Neuron (in vitro differentiated cells): ENCODE measurements around the gene MMD2.

Experiments used
- H2AFZ ChIP-seq: one replicate; pipeline ENCODE4 v1.6.1; 2013; ENCODE audit warnings: low read depth, mild to moderate bottlenecking, inconsistent platforms, low read length, moderate library complexity
- H3K27me3 ChIP-seq: one replicate; pipeline ENCODE4 v1.6.1; 2013; ENCODE audit warnings: low read length; ENCODE audit not compliant: insufficient read depth
- H3K36me3 ChIP-seq: one replicate; pipeline ENCODE4 v1.6.1; 2013; ENCODE audit warnings: low read length; ENCODE audit not compliant: insufficient read depth
- H3K4me1 ChIP-seq: one replicate; pipeline ENCODE4 v1.6.1; 2013; ENCODE audit warnings: low read length; ENCODE audit not compliant: insufficient read depth
- H3K4me3 ChIP-seq: 2 replicates; pipeline ENCODE4 v1.5.1; 2013; ENCODE audit warnings: mild to moderate bottlenecking, low read length, moderate library complexity
- H3K9me3 ChIP-seq: one replicate; pipeline ENCODE4 v1.6.1; 2013; ENCODE audit warnings: low read length

MMD2 gene

DNA sequence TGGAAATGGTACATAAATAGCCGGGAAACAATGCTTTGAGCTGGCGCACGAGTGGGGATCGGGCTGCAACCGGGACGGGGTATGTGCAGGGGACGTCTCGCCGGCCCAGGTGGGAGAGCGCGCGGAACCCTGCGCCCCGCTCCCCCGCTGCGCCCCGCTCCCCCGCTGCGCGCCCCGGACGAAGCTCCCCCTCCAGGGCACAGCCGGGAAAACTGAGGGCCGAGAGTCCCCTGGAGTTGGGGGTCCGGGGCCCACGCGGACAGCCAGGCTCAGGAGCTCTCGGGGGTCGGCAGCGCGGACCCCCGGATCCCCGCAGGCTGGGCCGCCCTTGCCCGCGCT, 76.0 kb downstream of the MMD2 start:
- no peaks in the 10 kb centered on the region for H3K27me3 ChIP-seq
- H3K4me1 ChIP-seq: peaks cover 31% of the 10 kb centered on the region
- peak overlapping the region; percentile 60 for H3K4me3 ChIP-seq
- H3K9me3 ChIP-seq: no peaks in the 10 kb centered on the region
- H3K36me3 ChIP-seq: peaks cover 3% of the 10 kb centered on the region
- peak overlapping the region; percentile 32 for H2AFZ ChIP-seq

DNA sequence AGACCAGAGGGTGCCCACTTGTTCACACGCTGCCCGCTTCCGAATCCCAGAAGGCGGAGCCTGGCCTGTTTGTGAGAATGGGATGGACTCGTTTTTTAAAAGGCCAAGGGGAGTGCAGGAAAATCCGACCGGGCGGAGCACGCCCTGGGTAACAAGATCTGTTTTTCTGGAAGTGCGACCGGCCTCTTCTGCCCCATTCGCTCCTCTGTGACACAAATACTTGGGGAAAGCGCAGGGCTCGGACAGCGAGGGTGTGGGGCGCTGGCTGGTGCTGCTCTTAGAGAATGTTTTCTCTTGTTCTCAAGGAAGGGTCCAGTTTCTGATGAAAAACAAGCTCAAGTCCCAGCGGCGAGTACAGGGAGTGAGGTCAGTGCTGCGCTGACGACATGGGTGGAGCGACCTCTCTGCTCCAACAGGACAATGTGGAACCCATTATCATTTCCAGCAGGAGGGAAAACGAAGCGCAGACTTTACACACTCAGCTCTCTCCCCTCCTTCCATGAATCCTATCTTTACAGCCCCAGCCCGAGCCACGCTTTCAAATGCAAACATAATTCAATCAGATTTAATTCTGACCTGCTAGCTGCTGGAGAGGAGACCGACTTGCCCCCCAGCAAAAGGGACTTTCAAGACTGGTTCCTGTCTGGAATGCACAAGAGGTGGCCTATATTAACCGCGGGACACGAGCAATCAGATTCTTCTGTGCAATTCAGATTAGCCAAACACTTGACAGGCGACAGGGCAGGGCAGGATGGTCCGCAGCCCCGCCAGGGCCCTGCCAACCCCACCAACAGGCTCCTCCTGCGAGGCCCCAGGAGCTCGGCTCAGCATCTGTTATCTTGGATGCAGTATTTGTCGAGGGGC, 76.6 kb downstream of the MMD2 start:
- peak overlapping the region; percentile 60 for H3K4me3 ChIP-seq
- H3K4me1 ChIP-seq: peaks cover 31% of the 10 kb centered on the region
- H3K9me3 ChIP-seq: no peaks in the 10 kb centered on the region
- no peaks in the 10 kb centered on the region for H3K27me3 ChIP-seq
- H3K36me3 ChIP-seq: peaks cover 5% of the 10 kb centered on the region
- peak overlapping the region; percentile 32 for H2AFZ ChIP-seq

DNA sequence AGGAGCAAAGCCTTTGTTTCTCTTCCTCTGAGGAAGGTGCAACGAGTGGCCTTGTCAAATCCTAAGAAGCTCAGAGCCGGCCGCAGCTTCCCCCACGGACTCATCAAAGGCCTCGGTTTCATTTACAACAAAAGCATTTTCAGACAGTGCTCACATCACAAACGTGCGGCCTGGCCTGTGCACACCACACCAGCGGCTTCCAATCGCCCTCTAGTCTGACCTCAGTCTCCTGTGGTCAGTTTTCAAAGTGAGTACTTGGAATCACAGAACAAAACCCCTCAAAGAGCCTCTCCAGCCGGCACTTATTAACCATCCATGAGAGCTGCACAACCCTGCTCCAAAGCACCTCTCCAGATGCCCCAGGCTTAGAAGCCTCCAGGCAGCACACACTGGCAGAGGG, 78.8 kb downstream of the MMD2 start:
- no peaks in the 10 kb centered on the region for H3K27me3 ChIP-seq
- H3K4me3 ChIP-seq: peak overlapping the region; percentile 11
- H3K4me1 ChIP-seq: peaks cover 31% of the 10 kb centered on the region
- H3K36me3 ChIP-seq: peaks cover 17% of the 10 kb centered on the region
- H3K9me3 ChIP-seq: no peaks in the 10 kb centered on the region
- no peak overlapping the region for H2AFZ ChIP-seq

- Histone ChIP-seq H2AFZ (no peak overlapping the region), H3K9me3 (no peaks in the 10 kb centered on the region), H3K27me3 (no peaks in the 10 kb centered on the region), H3K4me1 (peaks cover 31% of the 10 kb centered on the region), H3K36me3 (peaks cover 17% of the 10 kb centered on the region), H3K4me3 (peak overlapping the region; percentile 11)
These were observed 79.4 kb downstream of the MMD2 start for GRCh38 chr7:4879396-4880081.

GRCh38 chr7:4878336-4879335, 80.4 kb downstream of the MMD2 start:
- peaks cover 19% of the 10 kb centered on the region for H3K36me3 ChIP-seq
- H3K9me3 ChIP-seq: no peaks in the 10 kb centered on the region
- peaks cover 31% of the 10 kb centered on the region for H3K4me1 ChIP-seq
- H3K27me3 ChIP-seq: no peaks in the 10 kb centered on the region
- H3K4me3 ChIP-seq: no peak overlapping the region
- no peak overlapping the region for H2AFZ ChIP-seq

GRCh38 chr7:4876586-4876985, 82.4 kb downstream of the MMD2 start:
- H2AFZ ChIP-seq: no peak overlapping the region

DNA sequence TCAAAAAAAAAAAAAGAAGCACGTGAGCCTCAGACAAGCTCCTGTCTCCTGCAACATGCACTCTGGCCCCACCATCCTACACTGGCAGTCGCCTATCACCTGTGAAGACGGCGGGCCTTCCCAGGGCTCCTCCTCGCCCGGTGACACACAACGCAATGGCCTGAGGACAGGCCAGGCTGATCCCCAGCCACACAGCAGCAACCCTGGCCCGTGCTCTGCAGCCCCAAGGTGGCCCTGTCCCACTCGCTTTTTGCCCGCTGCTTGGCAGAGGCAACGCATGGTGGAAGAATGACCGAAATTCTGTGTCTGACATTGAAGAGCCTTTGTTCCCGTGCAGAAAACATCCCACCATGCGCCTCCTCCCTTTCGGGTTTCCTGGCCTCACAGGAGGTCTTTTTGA, 83.6 kb downstream of the MMD2 start:
- Histone ChIP-seq H3K4me1 (peaks cover 16% of the 10 kb centered on the region), H2AFZ (no peak overlapping the region), H3K27me3 (no peaks in the 10 kb centered on the region), H3K4me3 (no peak overlapping the region), H3K9me3 (no peaks in the 10 kb centered on the region), H3K36me3 (peaks cover 24% of the 10 kb centered on the region)

More at GRCh38 chr7:4876586-4876985, 82.4 kb downstream of the MMD2 start:
- Histone ChIP-seq H3K4me1 (peaks cover 21% of the 10 kb centered on the region), H3K4me3 (no peak overlapping the region), H3K9me3 (no peaks in the 10 kb centered on the region), H3K36me3 (peaks cover 24% of the 10 kb centered on the region), H3K27me3 (no peaks in the 10 kb centered on the region)

GRCh38 chr7:4873071-4873944, 85.7 kb downstream of the MMD2 start:
- no peaks in the 10 kb centered on the region for H3K27me3 ChIP-seq
- H3K36me3 ChIP-seq: peaks cover 21% of the 10 kb centered on the region
- no peak overlapping the region for H3K4me3 ChIP-seq
- no peak overlapping the region for H2AFZ ChIP-seq
- no peaks in the 10 kb centered on the region for H3K4me1 ChIP-seq
- H3K9me3 ChIP-seq: peaks cover 2% of the 10 kb centered on the region

DNA sequence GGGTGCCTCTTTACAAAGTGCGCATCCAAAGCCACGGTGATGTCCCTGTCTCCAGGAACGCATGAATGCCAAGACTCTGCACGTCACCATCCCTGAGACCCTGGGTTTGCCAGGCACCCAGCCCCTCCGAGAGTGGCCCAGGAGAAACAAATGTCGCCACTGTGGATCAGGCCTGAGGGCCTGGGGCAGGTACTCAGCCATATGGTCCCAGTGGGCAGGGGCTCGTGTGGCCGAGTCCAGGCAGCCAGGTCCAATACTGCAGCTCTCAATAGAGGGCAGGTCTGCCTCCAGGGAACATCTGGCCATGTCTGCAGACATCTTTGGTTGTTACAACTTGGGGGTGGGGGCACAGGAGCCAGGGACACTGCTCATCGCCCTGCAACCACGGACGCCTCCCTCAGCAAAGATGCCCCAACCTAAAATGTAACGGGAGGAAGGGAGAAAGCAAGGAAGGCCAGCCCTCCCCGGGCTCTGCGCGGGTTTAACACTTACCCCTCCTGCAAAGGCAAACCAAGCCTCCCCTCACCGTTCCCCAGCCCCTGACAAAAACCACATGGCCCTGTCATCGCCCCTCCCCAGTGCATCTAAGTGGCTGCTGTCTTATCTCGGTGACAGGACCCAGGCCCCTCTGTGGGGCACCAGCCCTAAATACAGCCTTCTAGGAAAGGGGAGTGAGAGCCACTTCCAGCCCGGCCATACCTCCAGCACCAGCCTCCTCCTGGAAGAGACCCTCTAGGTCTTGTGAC, 86.9 kb downstream of the MMD2 start:
- peaks cover 2% of the 10 kb centered on the region for H3K9me3 ChIP-seq
- no peak overlapping the region for H3K4me3 ChIP-seq
- no peak overlapping the region for H2AFZ ChIP-seq
- H3K4me1 ChIP-seq: no peaks in the 10 kb centered on the region
- no peaks in the 10 kb centered on the region for H3K27me3 ChIP-seq
- H3K36me3 ChIP-seq: peaks cover 17% of the 10 kb centered on the region

DNA sequence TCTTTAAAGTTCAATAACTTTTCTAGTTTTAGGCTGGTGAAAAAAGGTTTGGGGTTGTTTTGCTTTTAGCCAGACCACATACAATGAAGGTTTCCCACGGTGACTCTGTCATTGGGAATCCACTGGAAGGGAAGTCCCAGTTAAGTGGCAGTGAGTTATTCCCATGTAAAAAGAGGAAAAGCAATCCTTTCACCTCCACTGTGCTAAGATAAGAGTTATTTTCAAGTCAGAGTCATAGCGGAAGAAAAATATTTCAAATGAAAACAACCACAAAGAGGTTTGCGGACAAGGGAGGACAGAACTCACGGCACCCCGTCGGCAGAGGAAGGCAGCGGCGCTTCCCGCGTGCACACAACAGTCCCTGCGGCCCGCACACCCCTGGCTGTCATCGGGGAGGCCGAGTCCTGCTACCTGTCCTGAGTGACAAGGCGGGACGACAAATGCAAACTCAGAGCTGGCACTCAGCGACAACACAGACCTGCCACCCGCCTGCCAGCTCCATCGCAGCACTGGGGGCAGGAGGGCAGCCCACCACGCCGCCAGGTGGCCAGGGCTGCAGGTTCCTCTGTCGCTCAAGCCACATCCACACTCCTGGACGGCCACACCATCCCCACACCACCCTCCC, 87.8 kb downstream of the MMD2 start:
- Histone ChIP-seq H3K4me3 (no peak overlapping the region), H3K9me3 (peaks cover 2% of the 10 kb centered on the region), H3K27me3 (no peaks in the 10 kb centered on the region), H2AFZ (no peak overlapping the region), H3K4me1 (peaks cover 8% of the 10 kb centered on the region), H3K36me3 (peaks cover 11% of the 10 kb centered on the region)

DNA sequence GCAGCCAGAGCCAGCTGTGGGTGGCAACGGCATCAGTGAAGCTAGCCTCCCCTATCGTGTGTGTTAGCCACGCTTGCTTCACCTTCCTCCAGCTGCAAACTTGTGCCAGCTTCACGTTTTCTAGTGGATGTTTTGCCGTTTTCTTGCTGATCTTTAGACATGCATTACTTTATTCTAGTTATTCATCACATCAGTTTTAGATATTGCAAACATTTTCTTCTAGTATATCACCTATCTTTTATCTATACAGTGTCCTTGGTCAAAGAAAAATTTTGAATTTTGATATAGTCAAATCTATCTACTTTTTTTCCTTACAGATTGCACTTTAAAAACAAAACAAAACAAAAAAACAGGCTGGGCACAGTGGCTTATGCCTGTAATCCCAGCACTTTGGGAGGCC, 90.5 kb downstream of the MMD2 start:
- Histone ChIP-seq H3K4me3 (no peak overlapping the region), H2AFZ (no peak overlapping the region), H3K4me1 (peaks cover 10% of the 10 kb centered on the region), H3K9me3 (peaks cover 6% of the 10 kb centered on the region), H3K36me3 (peaks cover 4% of the 10 kb centered on the region), H3K27me3 (no peaks in the 10 kb centered on the region)
